SK-N-SH (cell line): ENCODE results near the gene OR2AP1. TPM values are rescaled to one million over a fixed set of nuclear protein-coding genes. Genes with fewer than 3 reads are reported as not detected.

Experiments used
- CTCF ChIA-PET: fragments of 300-600, 350-600 bp; formaldehyde crosslinking; extraction: SDS; loops from one replicate; lab custom pipeline; 2021; lab: Yijun Ruan, JAX
- POLR2A ChIA-PET: fragments of 350-600 bp; sonication (Branson Sonifier 250); formaldehyde crosslinking; extraction: SDS; loops from one replicate; lab custom pipeline; 2020; ENCODE audit warnings: antibody characterized with exemption, inconsistent platforms; lab: Yijun Ruan, JAX
- DNase-seq: peaks from one replicate; pipeline ENCODE4 v3.0.0; 2012
- H2AFZ ChIP-seq: fragments of 200-600 bp; sonication (generic); 2 replicates; pipeline ENCODE4 v1.8.1; 2016; ENCODE audit warnings: antibody characterized with exemption, mild to moderate bottlenecking, low read depth
- H3F3A ChIP-seq: fragments of 200-600 bp; sonication (generic); replicated peaks from 2 replicates; pipeline ENCODE3; 2016; ENCODE audit warnings: antibody characterized with exemption, mild to moderate bottlenecking; ENCODE audit not compliant: insufficient read depth
- H3K27ac ChIP-seq, 2 experiments: fragments of 200-500 bp in 1 of 2; fragments of 200-600 bp in 1 of 2; sonication (Bioruptor generic) in 1 of 2; sonication (generic), shearing (Covaris generic) in 1 of 2; 2 replicates each; pipeline versions ENCODE4 v1.5.1 to v1.6.1; 2014 to 2016; ENCODE audit warnings: low read depth in 2 of 2, inconsistent platforms in 1 of 2, low read length in 1 of 2, mild to moderate bottlenecking in 1 of 2, mixed read lengths in 1 of 2
- H3K27me3 ChIP-seq: fragments of 200-600 bp; sonication (generic), shearing (Covaris generic); 2 replicates; pipeline ENCODE4 v1.6.1; 2016; ENCODE audit warnings: mixed run types; ENCODE audit not compliant: insufficient read depth
- H3K36me3 ChIP-seq, 2 experiments: fragments of 200-500 bp in 1 of 2; fragments of 200-600 bp in 1 of 2; sonication (Bioruptor generic) in 1 of 2; sonication (generic) in 1 of 2; replicated peaks in 1 of 2; 2 replicates each; pipeline versions ENCODE3 to v1.5.1; 2014 to 2016; ENCODE audit warnings: low read length in 1 of 2, mild to moderate bottlenecking in 1 of 2; ENCODE audit not compliant: insufficient read depth in 2 of 2, control insufficient read depth in 1 of 2
- H3K4me1 ChIP-seq, 2 experiments: fragments of 200-500 bp in 1 of 2; fragments of 200-600 bp in 1 of 2; sonication (Bioruptor generic) in 1 of 2; sonication (generic), shearing (Covaris generic) in 1 of 2; 2 replicates each; pipeline versions ENCODE4 v1.5.1 to v1.6.1; 2014 to 2016; ENCODE audit warnings: low read depth in 1 of 2, low read length in 1 of 2, mixed run types in 1 of 2; ENCODE audit not compliant: insufficient read depth in 2 of 2, control insufficient read depth in 1 of 2
- H3K4me2 ChIP-seq: fragments of 200-600 bp; sonication (generic), shearing (Covaris generic); 2 replicates; pipeline ENCODE4 v1.6.1; 2017; ENCODE audit warnings: mixed run types
- H3K4me3 ChIP-seq, 2 experiments: fragments of 200-500 bp in 1 of 2; fragments of 200-600 bp in 1 of 2; sonication (Bioruptor generic) in 1 of 2; sonication (generic), shearing (Covaris generic) in 1 of 2; 2 replicates each; pipeline versions ENCODE4 v1.5.1 to v1.8.1; 2014 to 2016; ENCODE audit warnings: low read depth in 2 of 2, inconsistent platforms in 1 of 2, low read length in 1 of 2, mild to moderate bottlenecking in 1 of 2, mixed read lengths in 1 of 2, moderate library complexity in 1 of 2
- H3K79me2 ChIP-seq: fragments of 200-600 bp; sonication (generic); 2 replicates; pipeline ENCODE4 v1.8.1; 2017; ENCODE audit warnings: mild to moderate bottlenecking; ENCODE audit not compliant: insufficient read depth
- H3K9ac ChIP-seq: fragments of 200-600 bp; sonication (generic); 2 replicates; pipeline ENCODE4 v1.6.1; 2017; ENCODE audit warnings: mixed run types
- H3K9me2 ChIP-seq: fragments of 200-600 bp; sonication (generic); 2 replicates; pipeline ENCODE4 v1.6.1; 2017; ENCODE audit warnings: mixed run types
- H3K9me3 ChIP-seq: fragments of 200-600 bp; sonication (generic); 2 replicates; pipeline ENCODE4 v1.6.1; 2017; ENCODE audit warnings: mixed run types, mild to moderate bottlenecking, moderate library complexity
- H4K20me1 ChIP-seq: fragments of 200-600 bp; sonication (generic); 2 replicates; pipeline ENCODE4 v1.6.1; 2017; ENCODE audit warnings: mild to moderate bottlenecking, mixed run types; ENCODE audit not compliant: insufficient read depth
- CHD2 ChIP-seq: fragments of 150-350 bp; IDR thresholded peaks from 2 replicates; pipeline ENCODE4 v1.6.1; 2018; ENCODE audit warnings: low read length; ENCODE audit not compliant: partially characterized antibody
- FOSL2 ChIP-seq: IDR thresholded peaks from 2 replicates; pipeline ENCODE4 v1.4.0; 2012; ENCODE audit warnings: low read depth, mild to moderate bottlenecking, moderate library complexity, borderline replicate concordance
- FOXJ3 ChIP-seq: sonication (generic); formaldehyde crosslinking; IDR thresholded peaks from 2 replicates; pipeline ENCODE4 v1.5.1; 2020; ENCODE audit warnings: mild to moderate bottlenecking, missing genetic modification reagents
- FOXM1 ChIP-seq: IDR thresholded peaks from 2 replicates; pipeline ENCODE4 v1.4.0; 2012; ENCODE audit warnings: low read depth, mild to moderate bottlenecking
- GATA2 ChIP-seq: sonication (generic); formaldehyde crosslinking; IDR thresholded peaks from 2 replicates; pipeline ENCODE4 v1.5.0; 2020; ENCODE audit warnings: mild to moderate bottlenecking, missing genetic modification reagents
- JUND ChIP-seq: IDR thresholded peaks from 2 replicates; pipeline ENCODE4 v1.4.0; 2012
- MEF2A ChIP-seq: IDR thresholded peaks from 2 replicates; pipeline ENCODE4 v1.4.0; 2012; ENCODE audit warnings: low read depth, borderline replicate concordance
- MXI1 ChIP-seq: IDR thresholded peaks from 2 replicates; pipeline ENCODE4 v1.6.1; 2012; ENCODE audit warnings: mild to moderate bottlenecking, low read depth, low read length, improper control_type of control experiment
- NFIC ChIP-seq: IDR thresholded peaks from 2 replicates; pipeline ENCODE4 v1.4.0; 2012; ENCODE audit warnings: borderline replicate concordance
- POLR2AphosphoS5 ChIP-seq: IDR thresholded peaks from 2 replicates; pipeline ENCODE4 v1.6.1; 2012; ENCODE audit warnings: low read depth, low read length
- RAD21 ChIP-seq: IDR thresholded peaks from 2 replicates; pipeline ENCODE4 v1.6.1; 2012; ENCODE audit warnings: mild to moderate bottlenecking, low read length
- RCOR1 ChIP-seq: fragments of 150-350 bp; IDR thresholded peaks from 2 replicates; pipeline ENCODE4 v1.6.1; 2017; ENCODE audit warnings: antibody characterized with exemption, low read length
- RFX5 ChIP-seq: IDR thresholded peaks from 2 replicates; pipeline ENCODE4 v1.6.1; 2012; ENCODE audit warnings: mild to moderate bottlenecking, improper control_type of control experiment, low read length
- RXRA ChIP-seq: IDR thresholded peaks from 2 replicates; pipeline ENCODE4 v1.4.0; 2012; ENCODE audit warnings: low read depth, mild to moderate bottlenecking, borderline replicate concordance
- TCF12 ChIP-seq: IDR thresholded peaks from 2 replicates; pipeline ENCODE4 v1.4.0; 2012
- TEAD4 ChIP-seq: IDR thresholded peaks from 2 replicates; pipeline ENCODE4 v1.4.0; 2012; ENCODE audit warnings: mild to moderate bottlenecking, borderline replicate concordance; ENCODE audit not compliant: insufficient read depth
- WGBS: methylation state at CpG from one replicate; pipeline ENCODE4 v1.1.6; 2017; ENCODE audit warnings: low lambda C conversion rate; 5-methylcytosine and 5-hydroxymethylcytosine counted together
- polyA plus RNA-seq, 3 experiments: library from polyadenylated mRNA; depleted of rRNA; stranded (reverse); fragments of >200 nt; gene quantifications; 2 replicates each; pipeline ENCODE4 v1.2.3, GENCODE V29; 2012
- TF ChIP-seq, protein P1 (sequence below): IDR thresholded peaks from 2 replicates; pipeline ENCODE4; 2012
- TF ChIP-seq, protein P2 (sequence below): fragments of 200-600 bp; sonication (generic); IDR thresholded peaks from 2 replicates; pipeline ENCODE4 v1.6.1; 2017; ENCODE audit warnings: antibody characterized with exemption, mild to moderate bottlenecking, moderate library complexity
- TF ChIP-seq, protein P3 (sequence below): fragments of 150-350 bp; IDR thresholded peaks from 2 replicates; pipeline ENCODE4 v1.6.1; 2016; ENCODE audit warnings: mild to moderate bottlenecking, low read depth, low read length
- TF ChIP-seq, protein P4 (sequence below): IDR thresholded peaks from 2 replicates; pipeline ENCODE4 v1.4.0; 2012; ENCODE audit warnings: low read depth

The OR2AP1 gene
- polyA plus RNA-seq, 1 of the 3 experiments (the other 2 are of a cell fraction): not detected

DNA sequence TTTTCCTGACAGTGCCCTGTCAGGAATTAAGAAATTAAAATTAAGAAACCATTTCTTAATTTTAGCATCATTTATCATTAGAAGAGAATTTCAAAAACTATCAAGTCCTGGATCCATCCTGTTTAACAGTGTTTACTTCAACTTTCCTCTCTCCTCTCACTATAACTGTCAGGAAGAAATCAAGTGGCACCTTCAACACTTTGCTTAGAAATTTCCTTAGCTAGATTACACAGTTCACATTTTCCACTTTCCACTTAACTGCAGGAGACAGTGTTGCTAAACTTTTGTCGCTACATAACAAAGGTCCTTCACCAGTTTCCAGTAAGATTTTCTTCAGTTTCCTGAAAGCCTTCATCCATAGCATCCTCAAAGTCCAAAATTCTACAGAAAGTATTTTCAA is 42.5 kb downstream of the OR2AP1 start:
- Histone ChIP-seq H3K9me2 (no peaks in the 10 kb centered on the region), H3K4me3 (no peak overlapping the region), H2AFZ (no peak overlapping the region), H3K27ac (no peak overlapping the region), H4K20me1 (no peaks in the 10 kb centered on the region), H3K9ac (no peak overlapping the region), H3F3A (no peaks in the 10 kb centered on the region), H3K36me3 (no peaks in the 10 kb centered on the region), H3K9me3 (no peaks in the 10 kb centered on the region), H3K4me1 (no peaks in the 10 kb centered on the region), H3K27me3 (no peaks in the 10 kb centered on the region), H3K79me2 (no peaks in the 10 kb centered on the region), H3K4me2 (no peak overlapping the region)
- WGBS: 6% methylated on average over 1 of the region's 1 CpG
- ChIA-PET CTCF (interaction anchor here (1.0 to 11.3 kb wide), 2 partner anchors 44 to 427 kb away, joined by 3 to 85 read pairs; no protein-coding TSS in a partner anchor), POLR2A (no interaction called here)
- no peak for DNase-seq
- TF ChIP-seq, protein P1, sequence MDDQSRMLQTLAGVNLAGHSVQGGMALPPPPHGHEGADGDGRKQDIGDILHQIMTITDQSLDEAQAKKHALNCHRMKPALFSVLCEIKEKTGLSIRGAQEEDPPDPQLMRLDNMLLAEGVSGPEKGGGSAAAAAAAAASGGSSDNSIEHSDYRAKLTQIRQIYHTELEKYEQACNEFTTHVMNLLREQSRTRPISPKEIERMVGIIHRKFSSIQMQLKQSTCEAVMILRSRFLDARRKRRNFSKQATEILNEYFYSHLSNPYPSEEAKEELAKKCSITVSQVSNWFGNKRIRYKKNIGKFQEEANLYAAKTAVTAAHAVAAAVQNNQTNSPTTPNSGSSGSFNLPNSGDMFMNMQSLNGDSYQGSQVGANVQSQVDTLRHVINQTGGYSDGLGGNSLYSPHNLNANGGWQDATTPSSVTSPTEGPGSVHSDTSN: no peak
- TF ChIP-seq RAD21 (no peak), GATA2 (no peak), FOXM1 (no peak), MEF2A (no peak), RFX5 (no peak), POLR2AphosphoS5 (no peak), CHD2 (no peak), FOXJ3 (CRISPR knock-in tag) (no peak), NFIC (no peak), MXI1 (no peak)
- TF ChIP-seq, protein P2, sequence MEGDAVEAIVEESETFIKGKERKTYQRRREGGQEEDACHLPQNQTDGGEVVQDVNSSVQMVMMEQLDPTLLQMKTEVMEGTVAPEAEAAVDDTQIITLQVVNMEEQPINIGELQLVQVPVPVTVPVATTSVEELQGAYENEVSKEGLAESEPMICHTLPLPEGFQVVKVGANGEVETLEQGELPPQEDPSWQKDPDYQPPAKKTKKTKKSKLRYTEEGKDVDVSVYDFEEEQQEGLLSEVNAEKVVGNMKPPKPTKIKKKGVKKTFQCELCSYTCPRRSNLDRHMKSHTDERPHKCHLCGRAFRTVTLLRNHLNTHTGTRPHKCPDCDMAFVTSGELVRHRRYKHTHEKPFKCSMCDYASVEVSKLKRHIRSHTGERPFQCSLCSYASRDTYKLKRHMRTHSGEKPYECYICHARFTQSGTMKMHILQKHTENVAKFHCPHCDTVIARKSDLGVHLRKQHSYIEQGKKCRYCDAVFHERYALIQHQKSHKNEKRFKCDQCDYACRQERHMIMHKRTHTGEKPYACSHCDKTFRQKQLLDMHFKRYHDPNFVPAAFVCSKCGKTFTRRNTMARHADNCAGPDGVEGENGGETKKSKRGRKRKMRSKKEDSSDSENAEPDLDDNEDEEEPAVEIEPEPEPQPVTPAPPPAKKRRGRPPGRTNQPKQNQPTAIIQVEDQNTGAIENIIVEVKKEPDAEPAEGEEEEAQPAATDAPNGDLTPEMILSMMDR: no peak

DNA sequence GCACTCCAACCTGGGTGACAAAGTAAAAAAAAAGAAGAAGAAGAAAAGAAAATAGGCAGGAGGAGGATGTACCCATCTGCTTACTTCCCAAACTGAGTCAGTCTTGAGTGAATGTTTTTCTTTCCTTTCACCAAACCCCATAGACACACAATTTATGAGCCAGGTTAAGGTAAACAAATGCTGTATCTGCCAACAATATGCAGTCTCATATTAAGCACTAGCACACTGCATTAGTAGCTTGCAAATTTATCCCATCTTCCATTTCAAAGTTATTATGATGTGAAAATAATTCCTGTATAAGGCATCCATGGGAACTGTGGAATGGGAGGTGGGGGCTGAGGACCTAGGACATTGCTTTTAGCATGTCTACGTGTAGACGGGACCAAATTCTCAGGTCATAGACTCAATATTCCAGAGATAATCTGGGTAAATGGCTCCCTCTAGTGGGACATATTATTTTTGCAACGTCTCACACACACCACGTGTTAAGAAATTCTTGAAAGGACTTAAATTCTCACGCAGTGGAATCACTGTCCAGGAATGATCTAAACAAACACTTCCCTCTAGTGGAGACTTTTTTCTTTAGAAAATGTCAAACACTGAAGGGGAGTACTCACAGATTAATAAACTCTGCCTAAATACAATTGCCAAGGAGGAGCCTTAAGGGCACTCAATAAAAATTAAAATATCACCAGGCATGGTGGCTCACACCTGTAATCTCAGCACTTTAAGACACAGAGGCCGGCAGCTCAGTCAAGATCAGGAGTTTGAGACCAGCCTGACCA is 47.3 kb downstream of the OR2AP1 start:
- H3F3A ChIP-seq: no peaks in the 10 kb centered on the region
- no peaks in the 10 kb centered on the region for H3K9me2 ChIP-seq
- CTCF ChIA-PET: interaction anchor here (0.6 to 11.3 kb wide), 16 partner anchors 8 to 637 kb away, joined by 3 to 85 read pairs (median 3); no protein-coding TSS in a partner anchor
- POLR2A ChIA-PET: no interaction called here
- WGBS: 0% methylated on average over 6 of the region's 6 CpGs
- H3K36me3 ChIP-seq: no peaks in the 10 kb centered on the region
- H3K27ac ChIP-seq: no peak overlapping the region
- no peak overlapping the region for H3K9ac ChIP-seq
- no peaks in the 10 kb centered on the region for H3K9me3 ChIP-seq
- no peaks in the 10 kb centered on the region for H4K20me1 ChIP-seq
- peaks cover 24% of the 10 kb centered on the region; the same call in 1 of the 2 replicates for H3K27me3 ChIP-seq
- DNase-seq: peak; percentile 62
- H3K79me2 ChIP-seq: no peaks in the 10 kb centered on the region
- no peak overlapping the region for H3K4me2 ChIP-seq
- H3K4me3 ChIP-seq: no peak overlapping the region
- H2AFZ ChIP-seq: no peak overlapping the region
- H3K4me1 ChIP-seq: no peaks in the 10 kb centered on the region
- TF ChIP-seq, protein P3, sequence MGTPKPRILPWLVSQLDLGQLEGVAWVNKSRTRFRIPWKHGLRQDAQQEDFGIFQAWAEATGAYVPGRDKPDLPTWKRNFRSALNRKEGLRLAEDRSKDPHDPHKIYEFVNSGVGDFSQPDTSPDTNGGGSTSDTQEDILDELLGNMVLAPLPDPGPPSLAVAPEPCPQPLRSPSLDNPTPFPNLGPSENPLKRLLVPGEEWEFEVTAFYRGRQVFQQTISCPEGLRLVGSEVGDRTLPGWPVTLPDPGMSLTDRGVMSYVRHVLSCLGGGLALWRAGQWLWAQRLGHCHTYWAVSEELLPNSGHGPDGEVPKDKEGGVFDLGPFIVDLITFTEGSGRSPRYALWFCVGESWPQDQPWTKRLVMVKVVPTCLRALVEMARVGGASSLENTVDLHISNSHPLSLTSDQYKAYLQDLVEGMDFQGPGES: no peak
- TF ChIP-seq, protein P2: peak; percentile 91
- TF ChIP-seq RXRA: no peak
- TF ChIP-seq TCF12: peak; percentile 28; the same call in 1 of the 2 replicates
- TF ChIP-seq RCOR1: 0 out of 2 replicates have a peak, but pooled peaks have one; percentile 14
- peak; percentile 26; the same call in 1 of the 2 replicates for TF ChIP-seq FOSL2
- TF ChIP-seq JUND: 0 out of 2 replicates have a peak, but pooled peaks have one; percentile 37
- TF ChIP-seq POLR2AphosphoS5: no peak
- peak; percentile 88 for TF ChIP-seq MXI1
- peak; percentile 77; the same call in 1 of the 2 replicates for TF ChIP-seq TEAD4
- TF ChIP-seq, protein P4, sequence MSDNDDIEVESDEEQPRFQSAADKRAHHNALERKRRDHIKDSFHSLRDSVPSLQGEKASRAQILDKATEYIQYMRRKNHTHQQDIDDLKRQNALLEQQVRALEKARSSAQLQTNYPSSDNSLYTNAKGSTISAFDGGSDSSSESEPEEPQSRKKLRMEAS: peak; percentile 88
